Choroid plexus epithelial cell (primary cell): ENCODE results near the gene MTCP1.
A peak's percentile ranks its signal among the peaks of the same experiment; 100 is the strongest.

Experiments
- DNase-seq: peaks from one replicate; pipeline ENCODE4 v3.0.0-alpha.2; 2010; ENCODE audit warnings: low read depth
- H3K4me3 ChIP-seq: 2 replicates; pipeline ENCODE4 v1.5.1; 2011; ENCODE audit warnings: low read depth, mild to moderate bottlenecking, control low read depth, low read length, moderate library complexity
- CTCF ChIP-seq: conservative IDR thresholded peaks from 2 replicates; pipeline ENCODE4 v1.5.1; 2011; ENCODE audit warnings: low read depth, mild to moderate bottlenecking, control low read depth, inconsistent platforms, low read length, moderate library complexity

The MTCP1 gene

GRCh38 chrX:155069414-155069813 is 1.5 kb downstream of the MTCP1 start:
- H3K4me3 ChIP-seq, result peak overlapping the region; percentile 75
- no peak for DNase-seq

GRCh38 chrX:155068165-155068564 is 2.8 kb downstream of the MTCP1 start:
- TF ChIP-seq CTCF, result no peak
- peak; percentile 63 for DNase-seq
- H3K4me3 ChIP-seq, result no peak overlapping the region

More at GRCh38 chrX:155069414-155069813, 1.5 kb downstream of the MTCP1 start:
- TF ChIP-seq CTCF, result no peak

DNA sequence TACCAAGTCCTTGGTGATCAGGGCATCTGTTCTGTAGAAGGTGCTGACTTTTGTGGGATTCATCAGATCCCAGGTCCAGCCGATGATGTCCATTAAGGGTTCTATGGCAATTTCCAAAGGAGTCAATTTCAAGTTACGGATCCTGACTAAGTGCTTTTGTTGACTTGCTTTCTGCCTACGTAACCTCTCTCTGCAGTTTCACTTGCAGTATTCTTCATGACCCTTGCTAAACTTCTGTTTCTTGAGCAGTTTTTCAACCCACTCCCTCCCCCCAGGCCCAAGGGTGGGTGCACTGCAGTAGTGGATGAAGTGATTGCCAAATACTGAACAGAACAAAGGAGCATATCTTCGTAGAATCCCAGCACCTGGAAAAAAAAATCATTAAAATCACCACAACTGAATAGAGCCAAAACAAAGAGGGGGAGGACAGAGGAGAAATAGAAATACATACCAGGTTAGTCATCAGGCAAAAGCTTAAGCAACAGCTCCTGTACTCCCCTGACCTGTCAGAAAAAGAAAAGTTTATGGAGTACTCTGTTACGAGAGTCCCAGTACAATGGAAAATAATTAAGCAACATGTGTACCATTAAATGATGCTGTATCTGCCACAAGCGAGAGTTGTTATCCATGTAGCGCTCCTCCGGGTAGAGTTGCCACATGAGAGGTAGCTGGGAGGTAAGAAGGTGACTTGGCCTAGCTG is 5.8 kb downstream of the MTCP1 start:
- peak; percentile 72 for DNase-seq
- H3K4me3 ChIP-seq, result peak overlapping the region; percentile 28
- no peak for TF ChIP-seq CTCF

DNA sequence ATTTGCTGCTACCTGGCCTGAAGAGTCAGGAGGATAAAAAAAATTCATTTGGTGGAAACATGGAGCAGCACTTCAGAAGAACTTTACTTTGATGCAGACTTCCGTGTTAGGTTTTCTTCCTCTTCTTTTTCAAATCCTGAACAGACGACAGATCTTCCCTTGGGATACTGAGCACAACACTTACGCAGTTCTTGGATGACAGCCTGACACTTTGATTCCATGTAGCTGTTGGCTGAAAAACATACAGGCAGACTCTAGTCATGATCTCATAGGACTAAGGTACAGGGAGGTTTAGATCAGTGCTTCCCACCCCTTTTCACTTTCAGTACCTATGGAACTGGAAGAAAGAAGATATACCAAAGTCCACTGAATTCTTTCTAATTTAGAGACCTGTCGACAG is 9.2 kb downstream of the MTCP1 start:
- no peak for DNase-seq
- H3K4me3 ChIP-seq, result no peak overlapping the region
- TF ChIP-seq CTCF, result no peak

- TF ChIP-seq CTCF, result peak; percentile 76
- H3K4me3 ChIP-seq, result peak overlapping the region; percentile 51
- peak; percentile 78 for DNase-seq
Observed at GRCh38 chrX:155056877-155057792, 13.8 kb downstream of the MTCP1 start.

DNA sequence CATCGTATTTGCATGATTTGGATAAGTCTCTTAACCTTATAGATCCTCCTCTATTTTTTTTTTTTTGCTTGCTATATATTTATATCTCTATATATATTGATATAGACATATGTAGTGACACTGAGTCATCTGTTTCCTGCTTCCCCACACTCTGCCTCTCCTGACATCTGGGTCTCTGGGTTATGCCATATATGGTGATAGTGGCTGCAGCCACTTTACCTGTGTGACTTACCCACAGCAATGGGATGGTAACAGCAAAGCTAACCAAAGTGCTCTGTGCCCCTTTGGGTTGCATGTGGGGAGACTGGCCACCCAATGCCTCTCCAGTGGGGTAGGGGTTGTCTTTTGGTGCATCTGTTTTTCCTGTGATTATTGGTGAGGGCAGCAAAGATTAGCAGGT is 14.5 kb downstream of the MTCP1 start:
- DNase-seq, result no peak
- no peak overlapping the region for H3K4me3 ChIP-seq
- no peak for TF ChIP-seq CTCF
